DMS153 (cell line): ENCODE measurements around the gene NDUFV1.
"Not testable (repeated sequence)": the region's sequence is repeated elsewhere in the genome, so short reads cannot be mapped to it uniquely, and the experiment has no call there.

Source experiments
- DNase-seq: peaks from one replicate; lab custom pipeline; 2025; lab: John Stamatoyannopoulos, UW

The NDUFV1 gene

DNA sequence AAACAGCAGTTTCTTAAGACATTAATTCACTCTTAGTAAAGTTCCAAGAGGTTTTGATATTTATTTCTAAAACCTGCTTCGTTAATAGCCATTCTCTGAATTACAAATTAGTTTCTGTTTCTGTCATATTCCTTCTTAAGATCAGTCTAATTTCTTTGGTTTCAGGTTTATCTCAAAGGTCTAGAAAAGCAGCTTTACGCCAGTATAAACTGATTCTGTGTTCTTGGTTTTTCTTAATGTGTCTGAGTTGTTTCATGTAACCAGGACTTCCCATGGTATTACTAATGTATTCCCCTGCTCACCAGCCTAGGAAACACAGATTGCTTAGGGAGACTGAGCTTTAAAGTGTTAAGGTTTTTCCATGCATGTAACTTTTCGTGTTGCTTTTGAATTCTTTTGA lies 50.6 kb downstream of the NDUFV1 start:
- DNase-seq, result no peak

DNA sequence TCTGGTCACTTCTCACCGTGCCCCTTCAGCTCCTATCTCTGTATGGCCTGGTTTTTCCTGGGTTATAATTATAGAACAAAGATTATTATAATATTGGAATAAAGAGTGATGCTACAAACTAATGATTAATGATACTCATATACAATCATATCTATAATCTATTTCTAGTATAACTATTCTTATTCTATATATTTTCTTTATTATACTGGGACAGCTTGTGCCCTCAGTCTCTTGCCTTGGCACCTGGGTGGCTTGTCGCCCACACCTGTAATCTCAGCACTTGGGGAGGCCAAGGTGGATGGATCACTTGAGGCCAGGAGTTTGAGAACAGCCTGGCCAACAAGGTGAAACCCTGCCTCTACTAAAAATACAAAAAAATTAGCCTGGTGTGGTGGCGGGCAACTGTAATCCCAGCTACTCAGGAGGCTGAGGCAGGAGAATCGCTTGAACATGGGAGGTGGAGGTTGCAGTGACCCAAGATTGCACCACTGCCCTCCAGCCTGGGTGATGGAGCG lies 53.0 kb downstream of the NDUFV1 start:
- DNase-seq, result not testable (repeated sequence)

DNA sequence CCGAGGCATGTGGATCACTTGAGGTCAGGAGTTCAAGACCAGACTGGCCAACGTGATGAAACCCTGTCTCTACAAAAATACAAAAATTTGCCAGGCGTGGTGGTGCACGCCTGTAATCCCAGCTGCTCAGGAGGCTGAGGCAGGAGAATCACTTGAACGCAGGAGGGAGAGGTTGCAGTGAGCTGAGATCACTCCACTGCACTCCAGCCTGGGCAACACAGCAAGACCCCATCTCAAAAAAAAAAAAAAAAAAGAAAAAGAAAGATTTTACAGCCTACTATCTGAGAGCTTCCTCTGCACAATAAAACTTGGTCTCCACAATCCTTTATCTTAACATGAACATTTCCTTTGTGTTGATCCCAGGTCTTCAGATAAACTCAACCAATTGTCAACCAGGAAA lies 54.0 kb downstream of the NDUFV1 start:
- not testable (repeated sequence) for DNase-seq
